Activated naive CD4-positive, alpha-beta T cell treated with anti-CD3 and anti-CD28 coated beads, Interleukin-2, amount 50 U/mL, for 72 hours (primary cell): ENCODE data around the gene CHRNA7. TPM values are rescaled to one million over a fixed set of nuclear protein-coding genes. Genes with fewer than 3 reads are reported as not detected.
A peak's percentile ranks its signal among the peaks of the same experiment; 100 is the strongest.

Experiments used
- ATAC-seq, 2 donors: fragments of 150-1000 bp; cut with Tn5 transposase; 2 replicates each; pipeline ENCODE4 v1.10.0; 2021; ENCODE audit warnings: mild to moderate bottlenecking in 2 of 2, moderate library complexity in 2 of 2
- DNase-seq, 2 donors: peaks; one replicate each; pipeline ENCODE4 v3.0.0; 2021 to 2022; ENCODE audit warnings: low spot score in 2 of 2
- H3K27ac Mint-ChIP-seq, 2 donors: one replicate each; pipeline ENCODE4 v1.8.0; 2022; ENCODE audit warnings: mild to moderate bottlenecking in 2 of 2, mixed read lengths in 2 of 2
- H3K36me3 Mint-ChIP-seq, 2 donors: one replicate each; pipeline ENCODE4 v1.8.0; 2022; ENCODE audit warnings: mixed read lengths in 2 of 2
- H3K9me3 Mint-ChIP-seq, 2 donors: one replicate each; pipeline ENCODE4 v1.8.0; 2022; ENCODE audit warnings: mixed read lengths in 2 of 2
- total RNA-seq, 2 donors: library from RNA; stranded (reverse); gene quantifications; one replicate each; pipeline ENCODE4 v1.2.3, GENCODE V29; 2022

CHRNA7 gene
- total RNA-seq, result under 1 TPM in 1 of 2 donors, not detected in 1; 0.39 TPM

- ATAC-seq (peak in 1 of 2 donors; percentile 94), DNase-seq (peak in 1 of 2 donors; percentile 30)
- Mint-ChIP-seq H3K9me3 (no peaks in the 10 kb centered on the region), H3K36me3 (peaks cover 0 to 5% of the 10 kb centered on the region in 2 donors), H3K27ac (no peak within 1 kb of the TSS)
Measured at GRCh38 chr15:32029862-32030781, at the start of gene CHRNA7. Gene CHRNA7, plus strand, starts transcription at chr15:32030515. Its CDS starts 80 bp downstream, at chr15:32030595.

GRCh38 chr15:31985607-31986006 lies 44.7 kb upstream of the CHRNA7 start:
- ATAC-seq (no peak), DNase-seq (no peak)
- Mint-ChIP-seq H3K36me3 (peaks cover 0 to 5% of the 10 kb centered on the region in 2 donors), H3K27ac (peak overlapping the region in 1 of 2 donors; percentile 91), H3K9me3 (no peaks in the 10 kb centered on the region)

GRCh38 chr15:31993062-31993461 lies 37.3 kb upstream of the CHRNA7 start:
- DNase-seq (no peak), ATAC-seq (no peak)
- H3K27ac Mint-ChIP-seq, result no peak overlapping the region
- H3K9me3 Mint-ChIP-seq, result no peaks in the 10 kb centered on the region
- H3K36me3 Mint-ChIP-seq, result peaks cover 0 to 5% of the 10 kb centered on the region in 2 donors

GRCh38 chr15:31997711-31998110 lies 32.6 kb upstream of the CHRNA7 start:
- H3K9me3 Mint-ChIP-seq, result no peaks in the 10 kb centered on the region
- no peaks in the 10 kb centered on the region for H3K36me3 Mint-ChIP-seq
- DNase-seq (no peak), ATAC-seq (no peak)
- no peak overlapping the region for H3K27ac Mint-ChIP-seq

DNA sequence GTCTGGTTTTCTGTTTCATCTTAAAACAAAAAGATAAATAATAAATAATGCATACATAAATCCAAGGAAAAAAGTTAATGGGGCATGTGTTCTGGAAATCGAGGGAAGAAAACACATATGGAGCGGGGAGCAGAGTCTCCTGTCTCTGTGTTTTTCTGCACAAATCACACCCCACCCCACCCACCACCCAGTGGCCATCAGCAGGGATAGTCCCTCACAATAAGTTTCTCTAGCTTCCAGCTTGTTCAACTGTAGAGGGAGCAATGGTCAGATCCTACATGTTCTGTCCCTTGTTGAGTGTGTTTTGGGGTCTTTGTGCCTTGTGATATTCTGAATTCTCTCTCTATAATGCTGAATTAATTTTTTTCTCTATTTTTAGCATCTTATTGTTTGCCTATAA lies 26.8 kb upstream of the CHRNA7 start:
- H3K36me3 Mint-ChIP-seq, result no peaks in the 10 kb centered on the region
- no peak for ATAC-seq
- no peaks in the 10 kb centered on the region for H3K9me3 Mint-ChIP-seq
- no peak overlapping the region for H3K27ac Mint-ChIP-seq
- no peak for DNase-seq

DNA sequence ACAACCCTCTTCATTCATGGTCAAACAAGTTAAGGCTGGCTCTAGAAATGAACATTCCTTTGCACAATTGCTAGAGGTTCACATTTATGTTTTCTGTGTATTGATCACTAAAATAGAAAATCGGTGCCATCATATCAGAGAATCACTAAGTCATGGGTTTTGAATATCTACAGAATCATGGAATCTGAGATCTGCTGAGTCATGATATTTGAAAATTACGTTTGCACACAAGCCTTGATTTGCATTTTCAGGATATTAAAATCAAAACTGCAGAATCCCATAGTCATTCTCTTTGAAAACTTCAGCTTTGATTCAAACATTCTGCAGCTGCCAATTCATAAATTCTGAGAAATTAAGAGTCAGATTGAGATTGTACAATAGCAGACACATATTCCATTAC lies 26.1 kb upstream of the CHRNA7 start:
- Mint-ChIP-seq H3K9me3 (no peaks in the 10 kb centered on the region), H3K36me3 (no peaks in the 10 kb centered on the region), H3K27ac (no peak overlapping the region)
- DNase-seq, result no peak
- no peak for ATAC-seq

DNA sequence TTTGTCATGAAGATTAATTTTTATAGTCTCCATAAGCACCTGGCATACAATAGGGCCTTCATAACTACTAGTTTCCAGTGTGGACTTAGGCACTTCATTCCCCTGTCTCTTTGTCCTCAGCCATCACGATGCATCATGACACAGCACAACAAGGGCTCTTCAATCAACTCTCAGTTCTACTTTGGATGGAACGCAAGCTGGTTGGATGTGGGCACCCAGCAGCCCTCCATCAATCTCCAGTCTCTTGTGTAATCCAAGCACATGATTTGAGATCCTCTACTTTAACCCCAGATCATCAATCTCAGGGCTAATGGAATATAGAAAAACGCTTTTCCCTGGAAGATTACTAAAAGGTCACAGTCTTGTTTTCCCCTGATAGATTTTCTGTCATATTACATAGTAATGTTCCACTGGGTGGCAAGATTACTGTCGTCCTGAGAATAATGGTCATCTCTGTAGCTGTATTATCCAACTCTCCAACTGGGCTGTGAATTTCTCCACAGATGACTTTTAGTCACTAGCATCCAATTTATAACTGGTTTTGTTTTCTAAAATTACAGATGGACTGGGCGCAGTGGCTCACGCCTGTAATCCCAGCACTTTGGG lies 22.9 kb upstream of the CHRNA7 start:
- DNase-seq (no peak), ATAC-seq (no peak)
- Mint-ChIP-seq H3K27ac (no peak overlapping the region), H3K9me3 (no peaks in the 10 kb centered on the region), H3K36me3 (no peaks in the 10 kb centered on the region)

- no peak for ATAC-seq
- no peaks in the 10 kb centered on the region for H3K9me3 Mint-ChIP-seq
- no peak overlapping the region for H3K27ac Mint-ChIP-seq
- no peaks in the 10 kb centered on the region for H3K36me3 Mint-ChIP-seq
- DNase-seq, result no peak
Measured at GRCh38 chr15:32014953-32015352, 15.4 kb upstream of the CHRNA7 start.

GRCh38 chr15:32020156-32020555 lies 10.2 kb upstream of the CHRNA7 start:
- Mint-ChIP-seq H3K27ac (no peak overlapping the region), H3K9me3 (no peaks in the 10 kb centered on the region), H3K36me3 (no peaks in the 10 kb centered on the region)
- no peak for ATAC-seq
- DNase-seq, result no peak

DNA sequence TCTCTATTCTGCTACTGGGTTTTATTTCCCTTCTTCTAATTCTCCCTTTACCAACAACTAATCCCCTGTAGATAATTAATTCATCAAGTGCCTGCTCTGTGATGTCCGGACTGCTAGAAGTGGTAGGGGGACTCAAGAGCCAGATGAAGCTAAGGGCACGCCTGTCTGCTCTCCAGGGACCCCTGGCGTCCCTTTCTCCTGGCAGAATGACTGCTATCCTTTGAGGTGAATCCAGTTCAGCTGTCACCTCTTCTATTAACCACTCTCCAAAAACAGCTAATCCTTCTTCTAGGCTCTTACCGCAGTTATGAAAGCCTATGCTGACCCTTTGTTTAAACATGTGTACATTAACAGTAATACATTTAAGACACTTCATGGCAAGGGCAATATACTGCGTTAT lies 1.4 kb upstream of the CHRNA7 start:
- ATAC-seq (no peak), DNase-seq (no peak)
- Mint-ChIP-seq H3K36me3 (peaks cover 0 to 5% of the 10 kb centered on the region in 2 donors), H3K27ac (no peak overlapping the region), H3K9me3 (no peaks in the 10 kb centered on the region)

GRCh38 chr15:32029409-32029861 lies 880 bp upstream of the CHRNA7 start:
- H3K9me3 Mint-ChIP-seq, result no peaks in the 10 kb centered on the region
- no peak for DNase-seq

GRCh38 chr15:32030795-32031194 lies 480 bp downstream of the CHRNA7 start:
- no peak for ATAC-seq
- no peaks in the 10 kb centered on the region for H3K9me3 Mint-ChIP-seq

More at GRCh38 chr15:32029409-32029861, 880 bp upstream of the CHRNA7 start:
- Mint-ChIP-seq H3K36me3 (peaks cover 0 to 5% of the 10 kb centered on the region in 2 donors), H3K27ac (no peak overlapping the region)
- no peak for ATAC-seq

GRCh38 chr15:32033186-32033890 lies 3.0 kb downstream of the CHRNA7 start:
- DNase-seq (no peak), ATAC-seq (no peak)
- Mint-ChIP-seq H3K27ac (no peak overlapping the region), H3K9me3 (no peaks in the 10 kb centered on the region), H3K36me3 (peaks cover 0 to 5% of the 10 kb centered on the region in 2 donors)

More at GRCh38 chr15:32030795-32031194, 480 bp downstream of the CHRNA7 start:
- peaks cover 0 to 5% of the 10 kb centered on the region in 2 donors for H3K36me3 Mint-ChIP-seq
- no peak overlapping the region for H3K27ac Mint-ChIP-seq
- DNase-seq, result no peak

- no peaks in the 10 kb centered on the region for H3K9me3 Mint-ChIP-seq
- ATAC-seq (no peak), DNase-seq (no peak)
- H3K36me3 Mint-ChIP-seq, result peaks cover 0 to 5% of the 10 kb centered on the region in 2 donors
- no peak overlapping the region for H3K27ac Mint-ChIP-seq
Measured at GRCh38 chr15:32034106-32034505, 3.8 kb downstream of the CHRNA7 start.

- no peak for DNase-seq
- no peak for ATAC-seq
- Mint-ChIP-seq H3K9me3 (no peaks in the 10 kb centered on the region), H3K27ac (no peak overlapping the region), H3K36me3 (peaks cover 0 to 5% of the 10 kb centered on the region in 2 donors)
Measured at GRCh38 chr15:32035285-32035684, 5.0 kb downstream of the CHRNA7 start.

DNA sequence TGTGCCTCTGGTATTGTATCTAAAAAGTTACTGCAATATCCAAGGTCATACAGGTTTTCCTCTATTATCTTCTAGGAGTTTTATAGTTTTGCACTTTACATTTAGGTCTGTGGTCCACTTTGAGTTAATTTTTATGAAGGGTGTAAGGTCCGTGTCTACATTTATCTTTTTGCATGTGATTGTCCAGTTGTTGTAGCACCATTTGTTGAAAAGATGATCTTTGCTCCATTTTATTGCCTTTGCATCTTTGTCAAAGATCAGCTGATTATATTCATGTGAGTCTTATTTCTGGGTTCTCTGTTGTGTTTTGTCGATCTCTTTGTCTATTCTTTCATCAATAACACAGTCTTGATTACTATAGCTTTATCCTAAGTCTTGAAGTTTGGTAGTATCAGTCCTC lies 6.7 kb downstream of the CHRNA7 start:
- ATAC-seq (no peak), DNase-seq (no peak)
- Mint-ChIP-seq H3K9me3 (no peaks in the 10 kb centered on the region), H3K27ac (no peak overlapping the region), H3K36me3 (no peaks in the 10 kb centered on the region)

DNA sequence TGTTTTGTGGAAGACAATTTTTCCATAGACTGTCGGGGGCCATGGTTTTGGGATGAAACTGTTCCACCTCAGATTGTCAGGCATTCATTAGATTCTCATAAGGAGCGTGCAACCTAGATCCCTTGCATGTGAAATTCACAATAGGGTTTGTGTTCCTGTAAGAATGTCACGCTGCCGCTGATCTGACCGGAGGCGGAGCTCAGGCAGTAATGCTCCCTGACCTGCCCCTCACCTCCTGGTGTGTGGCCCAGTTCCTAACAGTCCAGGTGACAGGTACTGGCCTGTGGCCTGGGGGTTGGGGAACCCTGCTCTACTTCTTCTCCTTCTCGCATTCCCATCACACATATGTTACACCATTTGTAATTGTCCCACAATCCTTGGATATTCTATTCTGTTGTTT lies 11.0 kb downstream of the CHRNA7 start:
- ATAC-seq, result no peak
- Mint-ChIP-seq H3K27ac (no peak overlapping the region), H3K9me3 (no peaks in the 10 kb centered on the region), H3K36me3 (no peaks in the 10 kb centered on the region)
- no peak for DNase-seq
